ENCODE measurements around the gene CCDC126.
"Not testable (repeated sequence)": the region's sequence is repeated elsewhere in the genome, so short reads cannot be mapped to it uniquely, and the experiment has no call there.

The CCDC126 gene

DNA sequence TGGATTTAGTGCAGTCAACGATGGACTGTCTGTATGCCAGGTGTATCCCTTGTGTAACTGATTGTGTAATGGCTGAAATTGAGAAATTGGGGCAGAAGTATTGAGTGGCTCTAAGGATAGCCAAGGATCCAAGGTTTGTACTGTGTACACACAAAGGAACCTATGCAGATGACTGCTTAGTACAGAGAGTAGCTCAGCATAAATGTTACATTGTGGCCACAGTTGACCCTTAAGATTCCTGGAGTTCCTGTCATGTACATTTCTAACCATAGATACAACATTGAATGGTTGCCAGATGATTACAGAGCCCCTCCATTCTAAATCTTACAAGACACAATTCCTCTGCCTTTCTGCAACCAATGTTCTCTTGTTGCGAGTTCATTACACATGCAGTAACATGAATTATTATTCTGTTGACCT is 25.3 kb downstream of the CCDC126 start:
- no peak for DNase-seq (ENCODE audit: extremely low read depth in 1 of 2, low read depth in 1 of 2)

GRCh38 chr7:23628370-23628769 is 31.2 kb downstream of the CCDC126 start:
- no peak for DNase-seq (ENCODE audit: extremely low read depth in 1 of 2, low read depth in 1 of 2)

DNA sequence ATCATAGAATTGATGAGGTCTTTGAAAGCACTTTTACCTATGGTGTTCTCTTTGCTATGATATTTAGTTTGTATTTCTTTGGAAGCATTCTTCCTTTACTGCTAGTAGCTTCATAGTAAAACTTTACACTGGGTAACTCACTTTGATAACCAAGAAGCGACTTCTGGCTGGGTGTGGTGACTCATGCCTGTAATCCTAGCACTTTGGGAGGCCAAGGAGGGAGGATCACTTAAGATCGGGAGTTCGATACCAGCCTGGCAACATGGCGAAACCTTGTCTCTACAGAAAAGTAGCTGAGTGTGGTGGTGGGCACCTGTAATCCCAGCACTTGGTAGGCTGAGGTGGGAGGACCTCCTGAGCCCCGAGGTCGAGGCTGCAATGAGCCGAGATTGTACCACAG is 36.2 kb downstream of the CCDC126 start:
- DNase-seq (ENCODE audit: extremely low read depth in 1 of 2, low read depth in 1 of 2), result no peak

DNA sequence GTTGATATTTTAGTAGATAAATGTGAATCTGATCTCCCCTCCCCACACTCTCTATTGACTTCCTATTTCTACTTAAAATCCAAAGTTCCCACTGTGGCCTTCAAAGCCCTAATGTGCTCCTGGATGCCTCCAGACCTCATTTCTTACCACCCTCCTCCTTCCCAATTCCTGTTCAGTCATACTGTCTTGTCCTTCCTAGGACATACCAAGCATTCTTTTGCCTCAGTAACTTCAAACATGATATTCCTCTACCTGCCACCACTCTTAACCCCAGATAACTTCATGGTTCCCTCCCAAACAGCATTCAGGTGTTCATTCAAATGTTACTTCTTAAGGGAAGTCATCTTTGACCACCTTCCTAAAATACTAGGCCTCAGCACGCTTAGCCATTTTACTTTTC is 48.6 kb downstream of the CCDC126 start:
- DNase-seq (ENCODE audit: extremely low read depth in 1 of 2, low read depth in 1 of 2), result no peak

- DNase-seq (ENCODE audit: extremely low read depth in 1 of 2, low read depth in 1 of 2), result no peak
These were observed 56.8 kb downstream of the CCDC126 start for GRCh38 chr7:23653942-23654341.

- DNase-seq (ENCODE audit: extremely low read depth in 1 of 2, low read depth in 1 of 2), result no peak
These were observed 57.3 kb downstream of the CCDC126 start for GRCh38 chr7:23654508-23654907.

DNA sequence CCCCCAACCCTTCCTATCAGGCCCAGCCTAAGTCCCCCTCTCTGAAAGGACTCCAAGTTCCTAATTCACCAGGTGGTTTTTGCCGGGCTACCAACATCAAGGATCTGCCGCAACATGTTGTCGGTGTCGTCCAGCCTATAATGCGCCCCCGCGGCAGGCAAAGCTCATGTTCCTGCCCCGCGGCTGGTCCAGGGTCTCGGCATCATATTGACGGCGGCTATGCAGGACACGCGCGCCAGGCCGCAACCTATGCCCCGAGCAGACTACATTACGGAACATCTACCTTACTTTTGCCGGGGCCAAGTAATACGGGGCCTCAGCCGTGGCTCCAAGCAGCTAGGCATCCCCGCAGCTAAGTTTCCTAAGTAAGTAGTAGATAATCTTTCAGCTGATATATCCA is 58.3 kb downstream of the CCDC126 start:
- DNase-seq (ENCODE audit: extremely low read depth in 1 of 2, low read depth in 1 of 2), result no peak

- no peak for DNase-seq (ENCODE audit: extremely low read depth in 1 of 2, low read depth in 1 of 2)
These were observed 61.7 kb downstream of the CCDC126 start for GRCh38 chr7:23658831-23659427.

GRCh38 chr7:23661385-23661784 is 64.2 kb downstream of the CCDC126 start:
- DNase-seq (ENCODE audit: extremely low read depth in 1 of 2, low read depth in 1 of 2), result no peak

GRCh38 chr7:23662124-23662983 is 65.2 kb downstream of the CCDC126 start:
- no peak for DNase-seq (ENCODE audit: extremely low read depth in 1 of 2, low read depth in 1 of 2)

DNA sequence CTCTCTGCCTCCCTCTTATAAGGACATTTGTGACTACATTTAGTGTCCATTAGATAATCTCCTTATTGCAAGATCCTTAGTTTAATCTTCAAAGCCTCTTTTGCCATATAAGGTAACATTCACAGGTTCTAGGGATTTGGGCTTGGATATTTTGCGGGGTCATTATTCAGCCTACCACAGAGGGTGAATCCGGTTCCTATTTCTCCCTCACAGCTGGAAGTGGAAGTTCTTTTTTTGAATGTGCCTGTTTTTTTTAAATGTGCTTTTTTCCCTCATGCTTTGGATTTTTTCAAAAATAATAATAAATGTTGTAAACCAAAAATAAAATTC is 65.8 kb downstream of the CCDC126 start:
- DNase-seq (ENCODE audit: extremely low read depth in 1 of 2, low read depth in 1 of 2), result no peak

- DNase-seq (ENCODE audit: extremely low read depth in 1 of 2, low read depth in 1 of 2), result no peak
These were observed 66.9 kb downstream of the CCDC126 start for GRCh38 chr7:23664122-23664521.

DNA sequence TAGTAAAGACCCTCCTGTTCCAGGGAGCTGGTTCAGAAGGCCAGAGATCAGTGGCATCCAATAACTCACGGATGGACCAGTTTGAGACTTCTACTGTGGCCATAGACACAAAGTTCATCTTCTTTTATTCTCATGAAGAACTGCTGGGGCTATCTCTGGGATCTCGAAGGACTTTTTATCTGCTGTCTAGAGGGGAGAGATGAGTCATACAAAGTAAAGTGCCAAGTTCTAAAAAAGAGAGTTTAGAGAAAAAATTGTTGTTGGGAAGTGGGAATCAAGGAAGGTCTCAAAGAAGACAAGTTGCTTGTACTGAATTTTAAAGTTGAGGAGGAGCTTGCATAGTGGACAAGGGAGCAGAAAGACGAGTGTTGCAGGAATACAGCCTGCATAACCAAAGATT is 74.9 kb downstream of the CCDC126 start:
- no peak for DNase-seq (ENCODE audit: extremely low read depth in 1 of 2, low read depth in 1 of 2)

DNA sequence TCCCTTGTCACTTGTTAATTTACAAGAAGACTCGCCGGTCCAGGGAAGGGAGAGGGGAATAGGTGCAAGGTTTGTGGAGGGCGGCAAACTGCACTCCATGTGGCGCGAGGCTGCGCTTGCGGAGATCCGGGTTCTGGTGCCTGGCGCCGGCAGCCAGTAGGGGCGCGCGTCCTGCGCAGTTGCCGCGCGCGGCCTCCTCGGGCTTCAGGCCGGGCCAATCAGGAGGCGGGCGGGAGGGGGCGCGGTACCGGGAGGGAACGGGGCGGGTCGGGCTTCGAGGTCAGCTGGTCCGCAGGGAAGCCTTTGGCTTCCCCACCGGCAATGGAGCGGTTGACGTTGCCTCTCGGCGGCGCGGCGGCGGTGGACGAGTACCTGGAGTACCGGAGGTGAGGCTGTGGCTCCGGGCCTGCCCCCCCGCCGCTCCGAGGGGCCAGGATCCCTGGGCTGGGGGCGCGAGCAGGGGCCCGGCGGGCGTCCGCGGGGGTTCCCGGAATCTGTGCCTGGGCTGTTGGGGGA is 82.8 kb downstream of the CCDC126 start, which contains the start of gene FAM221A:
Gene FAM221A, plus strand, starts transcription at position 302 of the 516 bp plus-strand sequence. Its CDS starts 20 bp downstream, at position 322.
- peak; percentile 40 to 72 for DNase-seq (ENCODE audit: extremely low read depth in 1 of 2, low read depth in 1 of 2)

- DNase-seq (ENCODE audit: extremely low read depth in 1 of 2, low read depth in 1 of 2), result no peak
These were observed 83.5 kb downstream of the CCDC126 start for GRCh38 chr7:23680414-23681405.

DNA sequence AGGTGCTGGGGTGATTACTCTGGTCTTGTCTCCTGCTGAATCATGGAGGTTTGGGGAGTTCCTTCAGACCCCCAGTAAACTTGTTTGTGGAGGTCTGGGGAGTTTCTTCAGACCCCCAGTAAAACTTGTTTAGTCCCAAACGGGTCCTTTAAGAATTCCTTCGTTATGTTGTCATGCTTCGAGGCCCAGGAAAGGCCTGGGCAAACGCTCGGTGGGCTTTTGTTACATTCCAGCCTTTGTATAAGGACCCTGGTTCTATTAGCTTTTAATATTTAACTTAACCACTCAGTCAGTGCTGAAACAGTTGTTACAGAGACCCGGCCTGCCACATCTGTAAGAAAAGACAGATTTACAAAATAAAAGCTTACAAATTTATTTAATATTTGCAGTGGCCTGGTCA is 86.9 kb downstream of the CCDC126 start:
- DNase-seq (ENCODE audit: extremely low read depth in 1 of 2, low read depth in 1 of 2), result not testable (repeated sequence)

DNA sequence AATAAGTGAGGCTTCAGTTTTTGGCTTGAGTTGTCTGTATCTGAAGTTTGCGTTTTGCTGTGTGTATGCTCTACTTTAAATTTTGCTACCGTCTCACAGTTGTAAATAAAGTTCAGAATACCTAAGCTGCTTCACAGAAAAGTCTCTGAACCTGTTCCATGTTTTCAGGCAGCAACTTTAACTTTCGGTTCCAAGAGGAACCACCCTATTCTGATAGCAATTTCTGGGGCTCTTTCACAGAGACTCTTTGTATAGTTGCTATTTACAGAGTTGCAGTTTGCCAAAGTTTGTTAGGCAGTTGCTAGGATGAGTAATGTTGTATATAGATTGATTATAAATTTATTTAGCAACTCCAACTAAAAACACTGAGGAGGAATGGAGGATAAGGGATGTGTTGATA is 88.5 kb downstream of the CCDC126 start:
- no peak for DNase-seq (ENCODE audit: extremely low read depth in 1 of 2, low read depth in 1 of 2)

DNA sequence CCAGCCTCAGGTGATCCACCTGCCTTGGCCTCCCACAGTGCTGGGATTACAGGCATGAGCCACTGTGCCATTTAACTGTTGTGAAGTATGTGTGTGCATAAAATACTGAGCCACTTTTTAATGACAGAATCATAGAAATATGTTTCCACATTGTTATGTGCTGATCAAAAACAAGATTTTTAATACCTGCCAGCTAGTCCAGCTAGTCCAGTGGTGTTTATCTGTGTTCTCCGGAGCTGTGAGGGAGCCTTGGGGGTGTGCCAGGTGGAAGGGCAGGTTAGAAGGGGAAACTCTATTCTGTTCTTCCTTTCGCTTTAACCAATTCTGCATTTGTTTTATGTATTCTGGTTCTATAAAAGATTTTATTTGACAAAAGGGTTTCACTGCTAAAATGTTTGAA is 89.8 kb downstream of the CCDC126 start:
- DNase-seq (ENCODE audit: extremely low read depth in 1 of 2, low read depth in 1 of 2), result no peak

- DNase-seq (ENCODE audit: extremely low read depth in 1 of 2, low read depth in 1 of 2), result no peak
These were observed 92.0 kb downstream of the CCDC126 start for GRCh38 chr7:23689165-23689564.

GRCh38 chr7:23691320-23691719 is 94.1 kb downstream of the CCDC126 start:
- DNase-seq (ENCODE audit: extremely low read depth in 1 of 2, low read depth in 1 of 2), result no peak

GRCh38 chr7:23693224-23693623 is 96.0 kb downstream of the CCDC126 start:
- DNase-seq (ENCODE audit: extremely low read depth in 1 of 2, low read depth in 1 of 2), result no peak
